ENCODE data around the gene TEX19.

TEX19 gene

DNA sequence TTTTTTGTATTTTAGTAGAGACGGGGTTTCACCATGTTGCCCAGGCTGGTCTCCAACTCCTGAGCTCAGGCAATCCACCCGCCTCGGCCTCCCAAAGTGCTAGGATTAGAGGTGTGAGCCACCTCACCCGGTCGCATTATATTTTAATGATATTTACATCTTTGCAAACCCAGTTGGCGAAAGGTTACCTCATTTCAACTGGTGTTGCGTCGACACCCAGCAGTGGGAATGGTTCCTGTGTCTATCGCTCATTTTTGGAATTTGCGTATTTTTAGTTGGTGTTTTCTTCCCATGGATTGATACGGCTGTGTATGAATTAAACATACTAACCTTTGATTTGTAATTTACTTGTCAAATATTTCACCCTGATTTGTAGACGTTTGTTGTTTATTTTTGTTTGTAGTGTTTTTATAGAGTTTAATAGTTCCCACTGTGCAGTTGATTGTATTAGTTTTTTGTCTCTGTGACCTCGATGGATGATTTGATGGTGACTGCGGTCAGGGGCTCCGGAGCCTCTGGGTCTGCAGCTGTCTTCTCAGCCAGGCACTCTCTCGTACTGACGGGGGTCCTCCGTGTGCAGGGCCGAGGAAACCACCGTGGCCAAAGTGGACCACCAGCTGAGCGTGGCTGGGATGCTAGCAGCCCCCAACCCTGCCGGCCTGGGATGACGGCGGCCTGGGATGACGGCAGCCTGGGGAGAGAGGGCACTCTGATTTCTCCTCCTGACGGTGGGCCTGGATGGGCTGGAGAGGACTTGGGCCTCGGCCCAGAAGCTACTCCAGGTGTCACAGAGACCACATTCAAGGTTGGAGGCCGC lies 45.6 kb upstream of the TEX19 start:
- no peak overlapping the region for H3K4me2 ChIP-seq
- H3K9ac ChIP-seq: no peak overlapping the region
- H3K36me3 ChIP-seq (ENCODE audit: insufficient read depth): no peaks in the 10 kb centered on the region
- H3K79me2 ChIP-seq (ENCODE audit: insufficient read depth, low read depth): no peaks in the 10 kb centered on the region
- H3K27me3 ChIP-seq (ENCODE audit: insufficient read depth, low read depth): peaks cover 91% of the 10 kb centered on the region
- H3K27ac ChIP-seq: no peak overlapping the region
- no peak overlapping the region for H3K4me3 ChIP-seq (IDR thresholded peaks at IDR 0.05; ENCODE audit: insufficient read depth, low read depth, low read length)
- no peak for TF ChIP-seq CTCF (conservative IDR thresholded peaks at IDR 0.05; ENCODE audit: low read depth, low read length)
- no peaks in the 10 kb centered on the region for H4K20me1 ChIP-seq (ENCODE audit: insufficient read depth)
- peaks cover 10% of the 10 kb centered on the region for H3K4me1 ChIP-seq (ENCODE audit: low read depth, poor library complexity, severe bottlenecking)
- H2AFZ ChIP-seq (ENCODE audit: low read depth): no peak overlapping the region

- Histone ChIP-seq H3K9ac (no peak overlapping the region), H3K4me3 (IDR thresholded peaks at IDR 0.05; ENCODE audit: insufficient read depth, low read depth, low read length) (no peak overlapping the region), H3K79me2 (ENCODE audit: insufficient read depth, low read depth) (no peaks in the 10 kb centered on the region), H3K36me3 (ENCODE audit: insufficient read depth) (no peaks in the 10 kb centered on the region), H3K27ac (no peak overlapping the region), H3K4me2 (no peak overlapping the region), H3K27me3 (ENCODE audit: insufficient read depth, low read depth) (peaks cover 83% of the 10 kb centered on the region), H2AFZ (ENCODE audit: low read depth) (no peak overlapping the region), H4K20me1 (ENCODE audit: insufficient read depth) (no peaks in the 10 kb centered on the region), H3K4me1 (ENCODE audit: low read depth, poor library complexity, severe bottlenecking) (peaks cover 10% of the 10 kb centered on the region)
- no peak for TF ChIP-seq CTCF (conservative IDR thresholded peaks at IDR 0.05; ENCODE audit: low read depth, low read length)
Observed at GRCh38 chr17:82314012-82314726, 44.9 kb upstream of the TEX19 start.

DNA sequence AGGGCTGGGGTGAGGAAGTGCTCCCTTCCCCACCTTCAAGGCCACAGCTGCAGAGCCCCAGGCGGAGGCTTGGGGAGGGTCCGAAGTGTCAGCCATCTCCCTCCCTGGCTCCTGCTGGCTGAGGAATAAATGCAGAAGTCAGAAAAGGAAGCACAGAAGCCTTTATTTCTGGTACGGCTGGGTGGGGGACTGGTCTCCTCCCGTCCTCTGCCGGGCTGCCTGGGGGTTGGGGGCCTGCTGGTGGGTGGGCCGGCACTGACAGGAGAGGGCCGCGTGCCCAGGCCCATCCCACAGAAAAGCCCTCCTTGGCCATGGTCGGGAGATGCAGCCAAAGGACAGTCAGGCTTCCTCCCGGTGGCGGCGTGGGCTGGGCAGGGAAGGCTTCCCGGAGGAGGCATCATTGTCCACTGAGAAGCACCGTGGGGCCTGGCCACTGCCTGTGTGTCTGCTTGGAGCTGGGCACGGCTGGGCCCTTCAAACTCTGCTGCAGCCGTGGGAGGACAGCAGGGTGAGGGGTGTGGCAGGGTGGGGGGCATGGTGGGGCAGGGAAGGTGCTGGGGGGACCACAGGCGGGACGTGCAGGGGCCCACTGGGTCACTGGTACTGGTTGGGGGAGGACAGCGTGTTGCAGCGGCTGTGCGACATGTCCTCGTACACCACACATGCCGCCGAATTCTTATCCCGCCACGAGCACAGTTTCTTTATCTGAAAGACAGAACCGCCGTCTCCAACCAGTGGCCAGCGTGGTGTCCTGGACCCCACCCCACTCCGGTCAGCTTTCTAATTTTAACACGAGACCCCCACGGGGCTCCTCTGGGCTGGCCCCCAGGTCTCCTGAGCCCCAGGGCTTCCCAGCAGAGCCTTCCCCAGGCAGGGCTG lies 44.1 kb upstream of the TEX19 start:
- Histone ChIP-seq H2AFZ (ENCODE audit: low read depth) (no peak overlapping the region), H4K20me1 (ENCODE audit: insufficient read depth) (no peaks in the 10 kb centered on the region), H3K27me3 (ENCODE audit: insufficient read depth, low read depth) (peaks cover 75% of the 10 kb centered on the region), H3K27ac (no peak overlapping the region), H3K36me3 (ENCODE audit: insufficient read depth) (no peaks in the 10 kb centered on the region), H3K4me2 (no peak overlapping the region), H3K4me1 (ENCODE audit: low read depth, poor library complexity, severe bottlenecking) (peaks cover 10% of the 10 kb centered on the region), H3K79me2 (ENCODE audit: insufficient read depth, low read depth) (no peaks in the 10 kb centered on the region), H3K4me3 (IDR thresholded peaks at IDR 0.05; ENCODE audit: insufficient read depth, low read depth, low read length) (no peak overlapping the region), H3K9ac (no peak overlapping the region)
- no peak for TF ChIP-seq CTCF (conservative IDR thresholded peaks at IDR 0.05; ENCODE audit: low read depth, low read length)

GRCh38 chr17:82315703-82316358 lies 43.2 kb upstream of the TEX19 start:
- Histone ChIP-seq H3K27ac (no peak overlapping the region), H2AFZ (ENCODE audit: low read depth) (peak overlapping the region; percentile 47), H3K79me2 (ENCODE audit: insufficient read depth, low read depth) (no peaks in the 10 kb centered on the region), H3K27me3 (ENCODE audit: insufficient read depth, low read depth) (peaks cover 75% of the 10 kb centered on the region), H4K20me1 (ENCODE audit: insufficient read depth) (no peaks in the 10 kb centered on the region), H3K4me1 (ENCODE audit: low read depth, poor library complexity, severe bottlenecking) (peaks cover 11% of the 10 kb centered on the region), H3K36me3 (ENCODE audit: insufficient read depth) (no peaks in the 10 kb centered on the region), H3K9ac (no peak overlapping the region), H3K4me2 (peak overlapping the region; percentile 54), H3K4me3 (IDR thresholded peaks at IDR 0.05; ENCODE audit: insufficient read depth, low read depth, low read length) (no peak overlapping the region)
- no peak for TF ChIP-seq CTCF (conservative IDR thresholded peaks at IDR 0.05; ENCODE audit: low read depth, low read length)
